Left lung (tissue), 10 donors: ENCODE measurements around the gene CDH4. TPM values are rescaled to one million over a fixed set of nuclear protein-coding genes. Genes with fewer than 3 reads are reported as not detected.

ENCODE experiments used
- ATAC-seq: fragments of 200-7000 bp; cut with Tn5 transposase; one replicate; pipeline ENCODE4 v1.9.1; 2020; ENCODE audit warnings: moderate library complexity
- DNase-seq, 4 donors: peaks; one replicate each; pipeline ENCODE4 v3.0.0-alpha.2; 2013 to 2020
- H3K27ac ChIP-seq, 2 donors: fragments of 200-600 bp; sonication (generic) in 1 of 2; one replicate each; pipeline versions ENCODE4 v1.5.0 to v1.8.0; 2020 to 2021
- H3K27me3 ChIP-seq, 2 donors: fragments of 200-600 bp; sonication (generic) in 1 of 2; one replicate each; pipeline versions ENCODE4 v1.5.0 to v1.8.0; 2020 to 2021
- H3K36me3 ChIP-seq, 2 donors: fragments of 200-600 bp; sonication (generic) in 1 of 2; one replicate each; pipeline versions ENCODE4 v1.5.0 to v1.8.0; 2020 to 2021
- H3K4me1 ChIP-seq, 2 donors: fragments of 200-600 bp; one replicate each; pipeline ENCODE4 v1.8.0; 2021
- H3K4me3 ChIP-seq, 2 donors: fragments of 200-600 bp; sonication (generic) in 1 of 2; one replicate each; pipeline versions ENCODE4 v1.5.0 to v1.8.0; 2020 to 2021; ENCODE audit warnings: mild to moderate bottlenecking in 1 of 2
- H3K9me3 ChIP-seq, 2 donors: fragments of 200-600 bp; sonication (generic) in 1 of 2; one replicate each; pipeline versions ENCODE4 v1.5.0 to v1.8.0; 2020 to 2021
- intact Hi-C, 2 donors: fragments of 100-400 bp; cut with DNase I; formaldehyde crosslinking; loops; one replicate each; pipeline versions ENCODE4 v1.11.2 to v1.14.2; 2022
- polyA plus RNA-seq, 6 donors: library from polyadenylated mRNA; unstranded; fragments of 120-200 nt; gene quantifications; one replicate each; pipeline ENCODE4 v1.2.1, GENCODE V29; 2013; ENCODE audit not compliant: insufficient read length in 6 of 6
- total RNA-seq, 2 donors: library from RNA; stranded (reverse); fragmentation: NEBNext Ultra II Directional; extraction: Animal tissue kit (Norgen Biotek cat#: 25700); gene quantifications; one replicate each; pipeline ENCODE4 v1.2.1, GENCODE V29; 2021
- TF ChIP-seq, protein P1 (sequence below), 2 donors: fragments of 200-600 bp; sonication (generic) in 1 of 2; IDR thresholded peaks; one replicate each; pipeline versions ENCODE4 v1.5.0 to v1.8.0; 2021; ENCODE audit warnings: antibody characterized with exemption in 2 of 2
- donor health status: DM: no; HTN: yes; CAD: no.
- donor health status: DM: no; HTN: no; CAD: no.

The CDH4 gene
- total and polyA plus RNA-seq, 8 donors: 0.24 to 10.8 (median 5.1) TPM

DNA sequence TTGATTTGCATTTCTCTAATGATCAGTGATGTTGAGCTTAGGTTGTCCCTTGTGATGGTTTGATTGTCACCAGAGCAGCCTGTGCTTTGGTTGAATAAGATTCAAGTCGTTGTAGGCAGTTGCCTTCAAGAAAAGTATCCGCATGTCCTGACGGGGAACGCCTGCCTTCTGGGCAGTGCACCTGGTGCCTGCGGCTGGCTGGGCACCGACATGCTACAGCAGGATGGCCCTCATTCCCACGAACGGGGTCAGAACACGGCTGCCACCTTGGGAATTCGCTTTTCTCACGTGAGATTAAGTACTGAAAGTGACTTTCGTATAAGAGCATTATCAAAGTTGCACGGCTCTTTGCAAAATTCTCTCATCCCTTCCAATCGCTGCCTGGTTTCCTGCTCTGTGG lies 78.4 kb downstream of the CDH4 start:
- Histone ChIP-seq H3K27ac (no peak overlapping the region), H3K4me3 (no peak overlapping the region), H3K4me1 (no peaks in the 10 kb centered on the region), H3K9me3 (no peaks in the 10 kb centered on the region), H3K27me3 (peaks cover 0 to 31% of the 10 kb centered on the region in 2 donors), H3K36me3 (no peaks in the 10 kb centered on the region)
- TF ChIP-seq, protein P1, sequence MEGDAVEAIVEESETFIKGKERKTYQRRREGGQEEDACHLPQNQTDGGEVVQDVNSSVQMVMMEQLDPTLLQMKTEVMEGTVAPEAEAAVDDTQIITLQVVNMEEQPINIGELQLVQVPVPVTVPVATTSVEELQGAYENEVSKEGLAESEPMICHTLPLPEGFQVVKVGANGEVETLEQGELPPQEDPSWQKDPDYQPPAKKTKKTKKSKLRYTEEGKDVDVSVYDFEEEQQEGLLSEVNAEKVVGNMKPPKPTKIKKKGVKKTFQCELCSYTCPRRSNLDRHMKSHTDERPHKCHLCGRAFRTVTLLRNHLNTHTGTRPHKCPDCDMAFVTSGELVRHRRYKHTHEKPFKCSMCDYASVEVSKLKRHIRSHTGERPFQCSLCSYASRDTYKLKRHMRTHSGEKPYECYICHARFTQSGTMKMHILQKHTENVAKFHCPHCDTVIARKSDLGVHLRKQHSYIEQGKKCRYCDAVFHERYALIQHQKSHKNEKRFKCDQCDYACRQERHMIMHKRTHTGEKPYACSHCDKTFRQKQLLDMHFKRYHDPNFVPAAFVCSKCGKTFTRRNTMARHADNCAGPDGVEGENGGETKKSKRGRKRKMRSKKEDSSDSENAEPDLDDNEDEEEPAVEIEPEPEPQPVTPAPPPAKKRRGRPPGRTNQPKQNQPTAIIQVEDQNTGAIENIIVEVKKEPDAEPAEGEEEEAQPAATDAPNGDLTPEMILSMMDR (IDR thresholded peaks at IDR 0.05): no peak
- ATAC-seq (no peak), DNase-seq (no peak)
- intact Hi-C loops: no loop called here

DNA sequence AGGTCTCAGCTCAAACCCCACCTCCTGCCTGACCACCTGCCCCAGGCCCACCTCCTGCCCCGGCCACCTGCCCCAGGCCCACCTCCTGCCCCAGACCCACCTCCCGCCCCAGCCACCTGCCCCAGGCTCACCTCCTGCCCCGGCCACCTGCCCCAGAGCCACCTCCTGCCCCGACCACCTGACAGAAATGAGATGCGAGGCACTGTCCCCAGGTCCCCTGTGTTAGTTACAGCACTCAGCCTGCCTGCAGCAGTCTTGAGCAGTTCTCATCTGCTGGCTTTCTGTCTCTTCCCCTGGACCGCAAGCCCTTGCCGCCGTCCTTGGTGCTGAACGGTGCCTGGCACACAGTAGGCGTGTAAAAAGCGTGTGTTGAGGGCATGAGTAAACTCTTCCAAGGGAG lies 79.5 kb downstream of the CDH4 start:
- TF ChIP-seq, protein P1 (IDR thresholded peaks at IDR 0.05): no peak
- ATAC-seq (no peak), DNase-seq (no peak)
- Histone ChIP-seq H3K36me3 (no peaks in the 10 kb centered on the region), H3K4me3 (no peak overlapping the region), H3K27me3 (peaks cover 0 to 31% of the 10 kb centered on the region in 2 donors), H3K9me3 (no peaks in the 10 kb centered on the region), H3K4me1 (no peaks in the 10 kb centered on the region), H3K27ac (no peak overlapping the region)
- intact Hi-C loops: no loop called here

DNA sequence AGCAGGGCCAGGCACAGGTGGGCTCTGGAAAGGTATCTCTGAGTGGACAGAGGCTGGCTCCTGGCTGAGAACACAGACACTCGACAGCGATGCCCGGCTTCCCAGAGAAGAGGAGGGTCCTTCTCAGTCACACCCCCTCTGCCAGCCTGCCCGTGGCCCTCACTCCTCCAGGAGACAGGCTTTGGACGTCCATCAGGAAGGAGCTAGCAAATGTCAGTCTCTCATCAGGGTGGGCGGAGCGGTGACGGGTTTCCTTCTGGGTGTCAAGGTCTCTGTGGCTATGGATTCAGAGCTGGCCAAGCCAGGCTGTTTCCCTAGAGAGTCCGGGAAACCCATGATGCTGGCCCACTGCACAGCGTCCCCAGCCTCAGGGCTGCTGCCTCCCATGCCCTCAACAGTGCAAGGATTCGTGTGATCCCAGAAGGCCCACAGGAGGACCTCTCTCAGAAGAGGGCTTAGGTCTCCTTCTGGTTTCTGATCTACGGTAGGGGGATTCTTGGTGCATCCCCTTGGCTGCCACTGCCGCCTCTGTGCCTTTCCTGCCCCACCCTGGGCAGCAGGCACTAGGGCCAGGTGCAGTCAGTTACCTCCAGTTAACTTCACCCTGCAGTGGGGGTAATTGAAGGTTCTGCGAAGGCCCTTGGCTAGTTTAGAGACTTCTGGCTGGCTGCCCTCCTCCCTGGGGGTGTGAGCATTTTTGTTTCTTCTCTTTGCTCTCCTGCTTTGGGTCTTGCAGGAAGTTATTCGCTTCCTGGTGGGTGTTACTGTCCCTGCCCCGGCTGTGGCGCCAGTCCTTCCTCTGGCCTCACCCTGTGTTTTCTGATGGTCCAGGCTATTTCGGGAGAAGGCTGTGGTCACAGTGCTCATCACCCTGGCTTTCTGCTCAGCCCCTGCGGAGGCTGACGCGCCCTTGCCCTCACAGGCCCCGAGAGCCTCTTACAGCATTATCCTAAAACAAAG lies 80.2 kb downstream of the CDH4 start:
- Histone ChIP-seq H3K36me3 (no peaks in the 10 kb centered on the region), H3K27me3 (peaks cover 0 to 31% of the 10 kb centered on the region in 2 donors), H3K4me1 (no peaks in the 10 kb centered on the region), H3K4me3 (no peak overlapping the region), H3K27ac (no peak overlapping the region), H3K9me3 (no peaks in the 10 kb centered on the region)
- TF ChIP-seq, protein P1 (IDR thresholded peaks at IDR 0.05): no peak
- DNase-seq (no peak), ATAC-seq (no peak)
- intact Hi-C loops: no loop called here

DNA sequence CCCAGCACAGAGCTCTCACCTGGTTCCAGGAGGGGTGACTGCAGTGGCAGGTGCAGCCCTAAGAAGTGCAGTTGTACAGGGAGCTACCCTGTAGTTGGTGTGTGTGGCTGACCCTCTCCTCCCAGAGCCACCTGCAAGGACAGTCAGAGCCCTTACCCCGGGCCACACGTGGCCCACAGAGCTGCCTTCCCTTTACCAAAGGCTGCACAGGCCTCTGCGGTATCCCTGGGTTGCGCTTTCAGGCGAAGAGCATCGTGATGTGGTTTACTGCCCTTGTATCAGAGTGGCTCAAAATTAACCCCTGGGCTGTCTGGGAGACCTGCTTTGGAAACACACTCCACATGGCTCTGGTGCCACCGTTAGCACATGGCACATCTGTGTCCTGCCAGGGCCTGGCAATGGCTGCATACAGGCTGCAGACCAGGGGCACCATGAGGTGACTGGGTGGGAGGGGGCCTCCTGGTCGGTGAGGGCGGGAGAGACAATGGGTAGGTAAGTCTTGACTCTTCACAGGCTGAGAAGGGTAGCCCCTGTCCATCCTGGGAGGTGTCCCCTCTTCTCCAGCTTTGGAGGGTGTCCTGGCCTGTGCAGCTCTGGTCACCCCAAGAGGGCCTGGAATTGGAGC lies 81.5 kb downstream of the CDH4 start:
- ATAC-seq (no peak), DNase-seq (no peak)
- H3K9me3 ChIP-seq: no peaks in the 10 kb centered on the region
- H3K27ac ChIP-seq: no peak overlapping the region
- TF ChIP-seq, protein P1 (IDR thresholded peaks at IDR 0.05): no peak
- H3K4me1 ChIP-seq: no peaks in the 10 kb centered on the region
- intact Hi-C loops: no loop called here
- H3K4me3 ChIP-seq: no peak overlapping the region
- H3K27me3 ChIP-seq: peaks cover 0 to 28% of the 10 kb centered on the region in 2 donors
- no peaks in the 10 kb centered on the region for H3K36me3 ChIP-seq

DNA sequence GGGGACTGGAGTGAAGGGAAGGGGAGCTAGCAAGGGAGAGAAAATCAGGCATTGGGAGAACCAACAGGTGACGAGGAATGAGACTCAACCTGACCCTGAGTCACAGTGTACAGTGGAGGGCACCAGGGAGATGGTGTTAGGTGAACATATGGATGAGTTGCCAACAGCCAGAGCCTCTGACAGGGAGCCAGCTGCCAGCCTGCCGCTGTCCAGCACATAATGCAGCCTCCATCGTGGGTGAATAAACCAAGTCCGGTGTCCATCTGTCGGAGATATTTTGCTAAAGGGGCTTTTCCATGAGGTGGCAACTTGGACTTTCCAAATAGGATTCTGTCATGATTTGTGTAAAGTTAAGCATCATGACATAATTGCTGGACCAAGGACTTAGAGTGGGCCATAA lies 88.1 kb downstream of the CDH4 start:
- DNase-seq (no peak), ATAC-seq (no peak)
- peaks cover 0 to 10% of the 10 kb centered on the region in 2 donors for H3K27me3 ChIP-seq
- no peaks in the 10 kb centered on the region for H3K4me1 ChIP-seq
- no peak overlapping the region for H3K4me3 ChIP-seq
- H3K36me3 ChIP-seq: no peaks in the 10 kb centered on the region
- no peaks in the 10 kb centered on the region for H3K9me3 ChIP-seq
- intact Hi-C loops: no loop called here
- no peak overlapping the region for H3K27ac ChIP-seq
- TF ChIP-seq, protein P1 (IDR thresholded peaks at IDR 0.05): no peak
